Measurements from ENCODE around the gene H2AZ2. TPM values are rescaled to one million over a fixed set of nuclear protein-coding genes. Genes with fewer than 3 reads are reported as not detected.
"Not testable (repeated sequence)": the region's sequence is repeated elsewhere in the genome, so short reads cannot be mapped to it uniquely, and the experiment has no call there.

H2AZ2 gene
- total RNA-seq, 1 experiment from 2014 or later = 572 TPM

DNA sequence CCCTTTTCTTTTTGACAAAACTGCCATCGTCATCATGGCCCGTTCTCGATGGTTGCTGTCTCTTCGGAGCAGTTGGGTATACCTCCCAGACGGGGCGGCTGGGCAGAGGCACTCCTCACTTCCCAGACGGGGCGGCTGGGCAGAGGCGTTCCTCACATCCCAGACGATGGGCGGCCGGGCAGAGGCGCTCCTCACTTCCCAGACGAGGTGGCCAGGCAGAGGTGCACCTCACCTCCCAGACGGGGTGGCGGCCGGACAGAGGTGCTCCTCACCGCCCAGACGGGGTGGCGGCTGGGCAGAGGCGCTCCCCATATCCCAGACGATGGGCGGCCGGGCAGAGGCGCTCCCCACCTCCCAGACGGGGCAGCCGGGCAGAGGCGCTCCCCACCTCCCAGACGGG, 22.9 kb upstream of the H2AZ2 start:
- not testable (repeated sequence) for DNase-seq (ENCODE audit: low spot score)

DNA sequence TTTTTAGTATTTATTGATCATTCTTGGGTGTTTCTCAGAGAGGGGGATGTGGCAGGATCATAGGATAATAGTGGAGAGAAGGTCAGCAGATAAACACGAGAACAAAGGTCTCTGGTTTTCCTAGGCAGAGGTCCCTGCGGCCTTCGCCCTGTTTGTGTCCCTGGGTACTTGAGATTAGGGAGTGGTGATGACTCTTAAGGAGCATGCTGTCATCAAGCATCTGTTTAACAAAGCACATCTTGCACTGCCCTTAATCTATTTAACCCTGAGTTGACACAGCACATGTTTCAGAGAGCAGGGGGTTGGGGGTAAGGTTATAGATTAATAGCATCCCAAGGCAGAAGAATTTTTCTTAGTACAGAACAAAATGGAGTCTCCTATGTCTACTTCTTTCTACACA, 22.4 kb upstream of the H2AZ2 start:
- DNase-seq (ENCODE audit: low spot score) = not testable (repeated sequence)

- DNase-seq (ENCODE audit: low spot score) = peak; percentile 93
Observed at GRCh38 chr7:44867073-44867995, 19.4 kb upstream of the H2AZ2 start.

GRCh38 chr7:44861949-44862348, 14.1 kb upstream of the H2AZ2 start:
- not testable (repeated sequence) for DNase-seq (ENCODE audit: low spot score)

- DNase-seq (ENCODE audit: low spot score) = no peak
Observed at GRCh38 chr7:44858161-44858560, 10.3 kb upstream of the H2AZ2 start.

DNA sequence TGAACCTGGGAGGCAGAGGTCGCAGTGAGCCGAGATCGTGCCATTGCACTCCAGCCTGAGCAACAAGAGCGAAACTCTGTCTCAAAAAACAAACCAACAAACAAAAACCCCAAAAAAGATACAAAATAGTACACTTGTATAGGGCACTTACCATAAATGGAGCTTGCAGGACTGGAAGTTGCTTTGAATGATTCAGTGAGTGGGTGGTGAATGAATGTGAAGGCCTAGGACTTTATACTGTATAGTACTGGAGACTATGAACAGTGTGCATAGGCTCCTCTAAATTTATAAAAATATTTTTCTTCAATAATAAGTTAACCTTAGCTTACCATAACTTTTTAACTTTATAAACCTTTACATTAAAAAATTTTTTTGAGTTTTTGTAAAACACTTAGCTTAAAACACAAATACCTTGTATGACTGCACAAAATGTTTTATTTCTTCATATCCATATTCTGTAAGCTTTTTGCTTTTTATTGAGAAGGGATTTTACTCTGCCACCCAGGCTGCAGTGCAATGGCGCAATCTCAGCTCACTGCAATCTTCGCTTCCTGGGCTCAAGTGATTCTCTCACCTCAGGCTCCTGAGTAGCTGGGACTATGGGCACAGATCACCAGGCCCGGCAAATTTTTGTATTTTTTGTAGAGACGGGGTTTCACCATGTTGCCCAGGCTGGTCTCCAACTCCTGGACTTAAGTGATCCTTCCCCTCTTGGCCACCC, 6.9 kb upstream of the H2AZ2 start:
- DNase-seq (ENCODE audit: low spot score) = no peak

- no peak for DNase-seq (ENCODE audit: low spot score)
Observed at GRCh38 chr7:44853391-44853790, 5.5 kb upstream of the H2AZ2 start.

GRCh38 chr7:44852590-44852989, 4.7 kb upstream of the H2AZ2 start:
- no peak for DNase-seq (ENCODE audit: low spot score)

DNA sequence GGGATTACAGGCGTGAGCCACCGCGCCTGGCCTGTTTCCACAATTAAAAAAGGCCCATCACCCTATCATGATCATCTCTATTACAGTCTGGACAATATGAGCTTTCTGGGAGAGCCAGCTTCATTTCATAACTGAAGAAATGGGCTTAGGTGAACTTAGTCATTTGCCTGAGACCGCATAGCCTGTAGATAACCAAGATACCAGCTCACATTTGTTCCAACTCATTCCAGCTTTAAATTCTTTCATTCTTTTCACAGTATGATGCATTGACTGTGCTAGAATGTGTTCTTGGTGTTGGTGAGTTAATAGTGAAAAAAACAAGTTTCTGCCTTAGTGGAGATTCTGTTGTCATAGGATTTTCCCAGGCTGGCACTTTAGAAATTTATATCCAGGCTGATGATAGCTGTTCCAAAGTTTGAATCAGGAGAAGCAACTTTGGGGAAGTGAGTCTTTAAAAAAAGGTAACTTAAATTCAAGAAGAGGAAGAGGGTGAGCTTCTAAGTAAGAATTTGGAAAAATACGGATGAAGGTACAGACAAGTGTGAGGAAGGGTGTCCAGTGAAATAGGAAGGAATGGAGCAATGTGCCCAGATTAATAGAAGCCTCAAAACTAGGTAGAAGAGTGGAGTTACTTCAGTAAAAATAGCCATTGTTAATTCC, 2.1 kb upstream of the H2AZ2 start:
- no peak for DNase-seq (ENCODE audit: low spot score)

DNA sequence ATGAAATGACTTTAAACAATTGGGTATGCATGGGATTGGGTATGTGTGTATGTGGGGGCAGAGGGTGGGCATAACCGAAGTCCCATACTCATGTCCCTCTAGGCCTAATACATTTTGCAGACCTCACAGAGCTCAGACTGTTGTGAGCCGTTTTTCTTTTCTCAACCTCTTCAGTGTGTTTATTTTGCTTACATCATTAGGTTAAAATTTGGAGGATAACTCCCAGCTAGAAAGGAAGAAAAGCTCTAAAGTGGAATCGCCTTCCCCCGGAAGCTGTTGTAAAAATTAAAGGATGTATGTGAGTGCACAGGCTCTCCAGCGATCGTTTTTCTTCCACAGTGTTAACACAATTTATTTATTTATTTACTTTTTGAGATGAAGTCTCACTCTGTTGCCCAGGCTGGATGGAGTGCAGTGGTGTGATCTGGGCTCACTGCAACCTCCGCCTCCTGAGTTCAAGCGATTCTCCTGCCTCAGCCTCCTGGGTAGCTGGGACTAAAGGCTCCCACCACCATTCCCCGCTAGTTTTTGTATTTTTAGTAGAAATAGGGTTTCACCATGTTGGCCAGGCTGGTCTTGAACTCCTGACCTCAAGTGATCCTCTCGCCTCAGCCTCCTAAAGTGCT, 1.5 kb upstream of the H2AZ2 start:
- DNase-seq (ENCODE audit: low spot score) = no peak

DNA sequence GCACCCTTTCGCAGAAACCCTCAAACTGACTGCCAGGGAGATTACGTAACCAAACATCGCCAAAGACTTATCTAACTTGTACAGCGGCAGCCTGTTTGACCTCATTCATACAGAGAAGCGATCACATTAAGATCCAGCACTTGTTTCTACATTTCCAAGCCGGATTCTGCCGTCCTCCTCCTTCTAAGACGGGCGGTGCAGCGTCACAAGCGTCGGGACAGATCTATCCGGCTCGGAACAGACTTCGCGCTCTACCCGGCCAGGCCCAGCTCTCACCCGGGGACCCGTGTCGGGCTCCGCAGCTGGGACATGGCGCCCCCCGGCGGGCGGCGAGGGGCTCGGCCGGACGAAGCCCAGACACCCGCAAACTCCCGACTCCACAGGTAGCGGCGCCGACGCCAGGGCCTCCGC, 373 bp downstream of the H2AZ2 start:
- peak; percentile 77 for DNase-seq (ENCODE audit: low spot score)

DNA sequence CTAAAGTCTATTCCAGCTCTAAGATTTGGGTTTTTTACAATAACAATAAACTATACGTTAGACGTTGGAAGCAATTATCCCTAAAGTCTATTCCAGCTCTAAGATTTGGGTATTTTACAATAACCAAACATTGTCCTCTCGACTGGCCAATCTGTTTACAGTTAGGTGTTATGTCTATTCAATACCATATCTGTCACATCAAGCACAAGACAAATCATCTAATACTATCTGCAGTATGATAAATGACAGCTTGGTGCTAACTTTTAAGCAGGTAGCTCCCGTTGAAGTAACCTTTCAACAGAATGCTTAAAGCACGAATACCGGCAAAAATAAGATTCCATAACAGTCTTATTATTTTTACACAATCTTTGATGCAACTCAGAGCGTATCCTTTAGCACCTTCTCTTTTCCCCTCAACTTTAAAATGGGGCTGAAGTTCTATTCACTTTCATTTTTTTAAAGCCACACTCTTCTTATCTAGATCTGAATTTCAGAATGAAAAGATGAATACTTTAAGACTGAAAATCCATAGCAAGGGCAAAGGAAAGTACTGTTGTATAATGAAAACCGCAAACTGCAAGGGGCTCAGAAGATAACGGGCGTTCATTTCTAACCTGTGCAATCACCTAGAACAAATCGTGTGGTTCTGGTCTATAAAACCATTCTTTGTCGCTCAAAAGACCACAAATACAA, 925 bp downstream of the H2AZ2 start:
- no peak for DNase-seq (ENCODE audit: low spot score)

GRCh38 chr7:44846390-44846789, 1.5 kb downstream of the H2AZ2 start:
- DNase-seq (ENCODE audit: low spot score) = not testable (repeated sequence)

DNA sequence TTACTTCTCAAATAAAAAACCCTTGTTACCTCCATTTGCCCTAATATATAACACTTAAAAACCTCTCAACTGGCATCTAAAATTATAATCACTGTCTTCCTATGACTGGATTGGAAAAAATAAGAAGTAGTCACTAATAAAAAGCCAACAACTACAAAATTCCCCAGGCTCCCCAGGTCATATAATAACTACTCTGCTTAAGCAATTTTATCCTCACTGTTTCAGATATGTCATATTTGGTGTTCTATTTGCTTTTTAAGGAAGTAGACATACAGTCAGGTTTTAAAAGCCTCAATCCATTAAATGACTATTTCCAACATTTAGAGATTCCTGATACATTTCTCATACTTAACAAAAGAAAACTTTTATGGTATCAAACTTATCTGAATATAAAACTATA, 2.4 kb downstream of the H2AZ2 start:
- DNase-seq (ENCODE audit: low spot score) = no peak

DNA sequence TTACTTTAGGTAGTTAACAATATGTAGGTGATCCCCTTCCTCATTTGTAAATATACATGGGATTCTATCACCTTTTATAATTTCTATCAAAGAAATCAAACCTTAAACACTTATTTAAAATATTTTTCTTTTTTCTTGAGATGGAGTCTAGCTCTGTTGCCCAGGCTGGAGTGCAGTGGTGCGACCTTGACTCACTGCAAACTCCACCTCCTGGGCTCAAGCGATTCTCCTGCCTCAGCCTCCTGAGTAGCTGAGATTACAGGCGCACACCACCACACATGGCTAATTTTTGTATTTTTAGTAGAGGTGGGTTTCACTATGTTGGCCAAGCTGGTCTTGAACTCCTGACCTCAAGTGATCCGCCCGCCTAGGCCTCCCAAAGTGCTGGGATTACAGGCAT, 4.4 kb downstream of the H2AZ2 start:
- DNase-seq (ENCODE audit: low spot score) = not testable (repeated sequence)

DNA sequence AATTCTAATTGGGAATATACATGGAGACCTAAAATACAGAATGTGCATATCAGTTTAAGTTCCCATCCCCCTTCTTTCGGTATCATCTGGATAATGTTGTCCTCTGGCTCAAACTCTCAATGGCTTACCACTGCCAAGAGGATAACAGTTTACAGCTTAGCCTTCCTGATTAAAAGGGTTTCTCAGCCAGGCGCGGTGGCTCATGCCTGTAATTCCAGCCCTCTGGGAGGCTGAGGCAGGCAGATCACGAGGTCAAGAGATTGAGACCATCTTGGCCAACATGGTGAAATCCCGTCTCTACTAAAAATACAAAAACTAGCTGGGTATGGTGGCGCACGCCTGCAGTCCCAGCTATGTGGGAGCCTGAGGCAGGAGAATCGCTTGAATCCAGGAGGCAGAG, 5.2 kb downstream of the H2AZ2 start:
- not testable (repeated sequence) for DNase-seq (ENCODE audit: low spot score)

GRCh38 chr7:44838751-44839150, 9.1 kb downstream of the H2AZ2 start:
- no peak for DNase-seq (ENCODE audit: low spot score)

DNA sequence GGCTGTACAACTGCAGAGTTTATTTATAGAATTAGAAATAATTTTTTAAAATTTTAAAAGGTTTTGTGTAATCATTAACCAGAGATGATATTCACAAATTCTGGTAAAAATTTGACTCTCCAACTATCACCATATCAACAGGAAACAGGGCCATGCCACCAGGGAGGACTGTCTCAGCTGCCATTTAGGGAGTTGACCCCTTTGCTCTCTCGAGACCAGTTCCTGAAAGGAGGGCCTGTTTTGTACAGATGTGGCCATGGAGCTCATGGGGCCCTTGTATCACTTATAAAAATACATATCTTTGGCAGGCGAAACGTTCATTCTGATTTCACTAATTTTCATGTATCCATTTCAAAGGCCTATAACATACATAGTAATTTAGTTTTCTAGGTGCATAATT, 20.3 kb downstream of the H2AZ2 start:
- DNase-seq (ENCODE audit: low spot score) = no peak

DNA sequence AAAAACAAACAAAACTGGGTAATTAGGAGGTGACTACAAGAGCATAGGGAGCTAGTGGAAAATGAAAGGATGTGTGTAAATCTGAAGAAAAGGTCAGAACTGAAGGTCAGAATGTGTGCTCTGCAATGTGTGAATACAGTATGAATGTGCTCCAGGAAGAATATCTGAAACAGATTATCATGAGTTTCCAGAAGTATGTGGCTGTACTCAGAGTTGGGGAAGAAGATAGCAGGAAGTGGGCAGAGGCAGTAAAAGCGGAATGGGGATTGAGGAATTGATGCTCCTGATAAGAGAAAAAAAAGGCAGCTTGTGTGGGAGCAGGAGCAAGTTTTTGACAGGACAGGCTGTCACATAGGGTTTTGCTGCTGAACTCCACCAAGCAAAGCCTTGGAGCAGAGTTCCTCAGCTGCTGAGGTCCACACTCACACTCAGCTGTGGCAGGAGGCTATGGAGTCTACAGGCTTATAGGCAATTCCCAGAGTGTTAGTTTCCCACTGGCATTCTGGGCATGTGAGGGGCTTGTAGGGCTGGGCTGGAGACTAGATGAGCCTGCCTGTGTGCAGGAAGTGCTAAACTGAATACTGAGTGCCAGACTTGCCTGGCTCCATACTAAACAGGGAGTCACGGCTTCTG, 22.9 kb downstream of the H2AZ2 start:
- DNase-seq (ENCODE audit: low spot score) = no peak

DNA sequence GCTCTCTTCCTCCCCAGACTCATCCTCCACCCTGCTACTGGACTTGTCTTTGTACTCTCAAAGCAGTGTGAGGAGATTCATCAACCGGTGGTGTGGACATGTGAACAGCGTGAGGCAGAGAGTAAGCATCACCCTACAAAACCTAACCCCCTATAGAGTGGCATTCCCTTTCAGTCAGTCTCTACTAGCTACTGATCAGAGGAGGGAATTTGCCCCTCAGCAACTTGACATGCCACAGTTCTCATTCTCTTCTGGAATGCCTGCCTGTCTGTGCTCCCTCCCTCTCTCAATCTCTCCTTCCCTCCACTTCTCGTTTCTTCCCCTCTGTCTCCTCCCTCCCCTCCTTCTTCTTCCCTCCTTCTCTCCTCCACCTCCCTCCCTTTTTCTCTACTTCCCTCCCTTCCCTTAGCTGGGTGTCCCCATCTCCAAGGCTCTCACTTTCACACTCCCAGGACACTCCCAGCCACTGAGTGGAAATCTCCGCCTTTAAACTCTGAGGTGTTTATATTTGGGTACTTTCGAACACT, 24.6 kb downstream of the H2AZ2 start:
- no peak for DNase-seq (ENCODE audit: low spot score)

DNA sequence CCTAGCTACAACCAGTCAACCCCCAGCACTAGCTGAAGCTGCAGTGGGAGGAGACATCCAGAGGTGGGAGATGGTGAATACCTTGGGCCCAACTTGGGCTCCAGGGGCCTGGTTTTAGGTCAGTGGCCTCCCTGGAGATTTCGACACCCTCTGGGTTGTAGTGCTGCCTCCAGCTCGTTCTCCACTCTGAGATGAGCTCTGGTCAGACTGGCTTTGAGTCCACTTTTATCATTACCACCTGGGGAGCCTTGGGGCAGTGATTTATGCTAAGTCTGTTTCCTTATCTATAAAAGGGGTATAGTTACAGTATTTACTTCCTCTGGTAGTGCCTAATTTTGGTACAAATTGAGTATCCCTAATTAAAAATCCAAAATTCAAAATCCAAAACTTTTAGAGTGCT, 28.6 kb downstream of the H2AZ2 start:
- DNase-seq (ENCODE audit: low spot score) = no peak
